Kidney (tissue), 14 donors: ENCODE results near the gene CIT. TPM values are rescaled to one million over a fixed set of nuclear protein-coding genes. Genes with fewer than 3 reads are reported as not detected.

Source experiments
- DNase-seq, 5 donors: peaks; one replicate each; pipeline ENCODE4 v3.0.0-alpha.2; 2013 to 2020
- FAIRE-seq: peaks from 2 replicates; lab custom pipeline; 2012; peaks lifted over from hg19 to GRCh38; lab: Jason Lieb, UNC
- H3K27ac ChIP-seq, 2 donors: one replicate each; pipeline ENCODE4 v1.7.0; 2013; ENCODE audit warnings: low read depth in 2 of 2, low read length in 2 of 2, inconsistent platforms in 1 of 2
- H3K27me3 ChIP-seq: one replicate; pipeline ENCODE4 v1.7.1; 2013; ENCODE audit warnings: low read length, inconsistent platforms; ENCODE audit not compliant: control insufficient read depth, insufficient read depth
- H3K36me3 ChIP-seq, 3 donors: one replicate each; pipeline versions ENCODE4 v1.7.0 to v1.7.1; 2013; ENCODE audit warnings: low read length in 3 of 3, control low read depth in 1 of 3, inconsistent platforms in 1 of 3; ENCODE audit not compliant: insufficient read depth in 3 of 3, control insufficient read depth in 2 of 3
- H3K4me1 ChIP-seq, 3 donors: one replicate each; pipeline versions ENCODE4 v1.7.0 to v1.7.1; 2013; ENCODE audit warnings: low read length in 3 of 3, inconsistent platforms in 1 of 3, low read depth in 1 of 3; ENCODE audit not compliant: control insufficient read depth in 2 of 3, insufficient read depth in 2 of 3
- H3K4me3 ChIP-seq, 3 donors: one replicate each; pipeline versions ENCODE4 v1.7.0 to v1.8.1; 2013; ENCODE audit warnings: low read length in 3 of 3, control low read depth in 1 of 3, inconsistent platforms in 1 of 3
- H3K9ac ChIP-seq, 3 donors: one replicate each; pipeline versions ENCODE4 v1.7.0 to v1.7.1; 2013; ENCODE audit warnings: low read length in 3 of 3, control low read depth in 1 of 3, inconsistent platforms in 1 of 3
- H3K9me3 ChIP-seq, 3 donors: one replicate each; pipeline versions ENCODE4 v1.7.0 to v1.7.1; 2013; ENCODE audit warnings: low read length in 3 of 3, control low read depth in 1 of 3, inconsistent platforms in 1 of 3; ENCODE audit not compliant: control insufficient read depth in 2 of 3, insufficient read depth in 1 of 3
- CTCF ChIP-seq: IDR thresholded peaks from 3 replicates; pipeline ENCODE4 v1.5.1; 2012; ENCODE audit warnings: mild to moderate bottlenecking, moderate library complexity, borderline replicate concordance; ENCODE audit not compliant: insufficient read depth; ENCODE audit errors: extremely low read depth
- intact Hi-C: fragments of 100-400 bp; cut with DNase I; formaldehyde crosslinking; loops from one replicate; pipeline ENCODE4 v1.11.1; 2022
- polyA plus RNA-seq: library from polyadenylated mRNA; stranded (reverse); fragments of 350-450 nt; fragmentation: Illumina TruSeq; extraction: RNeasy Lipid Tissue Mini Kit (QIAGEN cat#74804); gene quantifications from one replicate; pipeline ENCODE4 v1.2.3, GENCODE V29; 2014; ENCODE audit warnings: low read depth, low replicate concordance; ENCODE audit not compliant: insufficient read depth
- total RNA-seq: library from RNA; stranded (reverse); fragmentation: NEBNext Ultra II Directional; extraction: Animal tissue kit (Norgen Biotek cat#: 25700); gene quantifications from one replicate; pipeline ENCODE4 v1.2.1, GENCODE V29; 2021
- donor health status: control.
- donor health status: control.
- donor health status: control.
- donor health status: control.
- donor health status: control.
- donor health status: DM: yes; HTN: yes; CAD: no.
- donor health status: Normal renal cell carcinoma (clear cell type).

The CIT gene
- total and polyA plus RNA-seq, 2 donors from 2014 or later = 3.0 to 81.6 TPM

- no peak for TF ChIP-seq CTCF
- no peaks in the 10 kb centered on the region for H3K27me3 ChIP-seq
- intact Hi-C loops = no loop called here
- H3K36me3 ChIP-seq = no peaks in the 10 kb centered on the region
- no peak overlapping the region for H3K9ac ChIP-seq
- no peak overlapping the region for H3K27ac ChIP-seq
- peaks cover 0 to 5% (median 0%) of the 10 kb centered on the region in 3 donors for H3K9me3 ChIP-seq
- H3K4me3 ChIP-seq = no peak overlapping the region
- no peak for FAIRE-seq
- H3K4me1 ChIP-seq = no peaks in the 10 kb centered on the region
- DNase-seq = no peak
These were observed 136.3 kb downstream of the CIT start for GRCh38 chr12:119740830-119741229.

GRCh38 chr12:119735079-119735478 is 142.0 kb downstream of the CIT start:
- intact Hi-C loops = no loop called here
- Histone ChIP-seq H3K27me3 (no peaks in the 10 kb centered on the region), H3K9ac (no peak overlapping the region), H3K4me1 (no peaks in the 10 kb centered on the region), H3K4me3 (no peak overlapping the region), H3K36me3 (peaks cover 0 to 14% (median 0%) of the 10 kb centered on the region in 3 donors), H3K27ac (no peak overlapping the region), H3K9me3 (no peaks in the 10 kb centered on the region)
- FAIRE-seq (no peak), DNase-seq (no peak)
- TF ChIP-seq CTCF = no peak

GRCh38 chr12:119730381-119730780 is 146.7 kb downstream of the CIT start:
- H3K9me3 ChIP-seq = no peaks in the 10 kb centered on the region
- H3K27ac ChIP-seq = no peak overlapping the region
- H3K4me1 ChIP-seq = peaks cover 0 to 7% (median 5%) of the 10 kb centered on the region in 3 donors
- H3K36me3 ChIP-seq = peaks cover 0 to 14% (median 0%) of the 10 kb centered on the region in 3 donors
- no peak for DNase-seq
- intact Hi-C loops = no loop called here
- no peak overlapping the region for H3K9ac ChIP-seq
- no peak for FAIRE-seq
- no peak overlapping the region for H3K4me3 ChIP-seq
- no peaks in the 10 kb centered on the region for H3K27me3 ChIP-seq
- no peak for TF ChIP-seq CTCF

- no peak for TF ChIP-seq CTCF
These were observed 147.2 kb downstream of the CIT start for GRCh38 chr12:119729871-119730270.

More at GRCh38 chr12:119729871-119730270, 147.2 kb downstream of the CIT start:
- H3K4me3 ChIP-seq = no peak overlapping the region
- intact Hi-C loops = no loop called here
- FAIRE-seq (no peak), DNase-seq (no peak)
- H3K36me3 ChIP-seq = peaks cover 0 to 14% (median 0%) of the 10 kb centered on the region in 3 donors
- H3K27ac ChIP-seq = no peak overlapping the region
- no peak overlapping the region for H3K9ac ChIP-seq
- H3K9me3 ChIP-seq = no peaks in the 10 kb centered on the region
- H3K4me1 ChIP-seq = peaks cover 0 to 7% (median 5%) of the 10 kb centered on the region in 3 donors
- no peaks in the 10 kb centered on the region for H3K27me3 ChIP-seq
